ENCODE measurements around the gene PLAC8. TPM values are rescaled to one million over a fixed set of nuclear protein-coding genes. Genes with fewer than 3 reads are reported as not detected.

Gene PLAC8
- total RNA-seq, 3 donors from 2014 or later, result 1.1 to 7.9 (median 4.5) TPM

- Histone ChIP-seq H3K4me1 (no peaks in the 10 kb centered on the region), H3K27me3 (no peaks in the 10 kb centered on the region), H3K4me3 (no peak overlapping the region), H3K36me3 (no peaks in the 10 kb centered on the region), H3K27ac (no peak overlapping the region), H3K9me3 (peaks cover 0 to 5% of the 10 kb centered on the region in 2 donors)
- DNase-seq (ENCODE audit: low spot score in 2 of 2), result no peak
- no peak for TF ChIP-seq POLR2A (IDR thresholded peaks at IDR 0.05)
- TF ChIP-seq CTCF (IDR thresholded peaks at IDR 0.05), result no peak
- no peak for TF ChIP-seq POLR2AphosphoS5 (IDR thresholded peaks at IDR 0.05)
- intact Hi-C loops (cut with DNase I; ENCODE audit: low total_unique reads), result no loop called here
Measured at GRCh38 chr4:83121246-83121645, 6.7 kb upstream of the PLAC8 start.

GRCh38 chr4:83118869-83119268, 4.3 kb upstream of the PLAC8 start:
- intact Hi-C loops (cut with DNase I; ENCODE audit: low total_unique reads), result no loop called here
- Histone ChIP-seq H3K9me3 (peaks cover 0 to 5% of the 10 kb centered on the region in 2 donors), H3K36me3 (no peaks in the 10 kb centered on the region), H3K27me3 (no peaks in the 10 kb centered on the region), H3K27ac (no peak overlapping the region), H3K4me1 (no peaks in the 10 kb centered on the region), H3K4me3 (no peak overlapping the region)
- TF ChIP-seq CTCF (IDR thresholded peaks at IDR 0.05) (no peak), POLR2A (IDR thresholded peaks at IDR 0.05) (no peak), POLR2AphosphoS5 (IDR thresholded peaks at IDR 0.05) (no peak)
- DNase-seq (ENCODE audit: low spot score in 2 of 2), result no peak

GRCh38 chr4:83115656-83116285, 1.2 kb upstream of the PLAC8 start:
- DNase-seq (ENCODE audit: low spot score in 2 of 2), result no peak
- Histone ChIP-seq H3K27me3 (no peaks in the 10 kb centered on the region), H3K27ac (no peak overlapping the region), H3K4me3 (no peak overlapping the region), H3K36me3 (no peaks in the 10 kb centered on the region), H3K4me1 (no peaks in the 10 kb centered on the region), H3K9me3 (no peaks in the 10 kb centered on the region)
- TF ChIP-seq CTCF (IDR thresholded peaks at IDR 0.05) (no peak), POLR2A (IDR thresholded peaks at IDR 0.05) (no peak)
- intact Hi-C loops (cut with DNase I; ENCODE audit: low total_unique reads), result no loop called here

DNA sequence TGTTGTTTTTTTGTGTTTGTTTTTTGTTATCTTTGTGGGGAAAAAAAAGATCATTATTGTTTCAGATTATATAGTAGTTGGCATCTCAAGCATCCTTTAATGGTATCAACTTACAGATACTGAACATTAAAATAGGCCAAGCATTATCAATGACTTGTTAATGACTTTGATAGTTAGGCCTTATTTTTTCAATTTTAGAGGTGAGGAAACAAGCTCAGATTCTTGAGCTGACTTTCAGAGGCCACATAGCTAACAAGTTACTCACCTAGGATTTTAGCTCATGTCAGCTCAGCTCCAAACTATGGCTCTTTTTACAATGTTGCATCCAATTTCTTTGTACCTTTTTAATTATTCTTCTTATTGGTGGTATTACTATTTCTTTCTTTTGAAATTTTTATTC, 471 bp upstream of the PLAC8 start:
- no peak for DNase-seq (ENCODE audit: low spot score in 2 of 2)
- Histone ChIP-seq H3K27ac (peak overlapping the region in 1 of 2 donors; percentile 33), H3K9me3 (no peaks in the 10 kb centered on the region), H3K4me1 (no peaks in the 10 kb centered on the region), H3K36me3 (no peaks in the 10 kb centered on the region), H3K4me3 (no peak overlapping the region), H3K27me3 (no peaks in the 10 kb centered on the region)
- TF ChIP-seq POLR2AphosphoS5 (IDR thresholded peaks at IDR 0.05), result no peak
- TF ChIP-seq CTCF (IDR thresholded peaks at IDR 0.05), result no peak
- TF ChIP-seq POLR2A (IDR thresholded peaks at IDR 0.05), result no peak
- intact Hi-C loops (cut with DNase I; ENCODE audit: low total_unique reads), result no loop called here

GRCh38 chr4:83113429-83113786, 1.1 kb downstream of the PLAC8 start:
- Histone ChIP-seq H3K36me3 (no peaks in the 10 kb centered on the region), H3K4me1 (no peaks in the 10 kb centered on the region), H3K27ac (no peak overlapping the region), H3K4me3 (no peak overlapping the region), H3K27me3 (no peaks in the 10 kb centered on the region), H3K9me3 (no peaks in the 10 kb centered on the region)
- intact Hi-C loops (cut with DNase I; ENCODE audit: low total_unique reads), result no loop called here
- DNase-seq (ENCODE audit: low spot score in 2 of 2), result no peak
- no peak for TF ChIP-seq POLR2AphosphoS5 (IDR thresholded peaks at IDR 0.05)
- no peak for TF ChIP-seq CTCF (IDR thresholded peaks at IDR 0.05)
- TF ChIP-seq POLR2A (IDR thresholded peaks at IDR 0.05), result no peak
